ENCODE results near the gene OBP2B.

- TF ChIP-seq, protein P1, sequence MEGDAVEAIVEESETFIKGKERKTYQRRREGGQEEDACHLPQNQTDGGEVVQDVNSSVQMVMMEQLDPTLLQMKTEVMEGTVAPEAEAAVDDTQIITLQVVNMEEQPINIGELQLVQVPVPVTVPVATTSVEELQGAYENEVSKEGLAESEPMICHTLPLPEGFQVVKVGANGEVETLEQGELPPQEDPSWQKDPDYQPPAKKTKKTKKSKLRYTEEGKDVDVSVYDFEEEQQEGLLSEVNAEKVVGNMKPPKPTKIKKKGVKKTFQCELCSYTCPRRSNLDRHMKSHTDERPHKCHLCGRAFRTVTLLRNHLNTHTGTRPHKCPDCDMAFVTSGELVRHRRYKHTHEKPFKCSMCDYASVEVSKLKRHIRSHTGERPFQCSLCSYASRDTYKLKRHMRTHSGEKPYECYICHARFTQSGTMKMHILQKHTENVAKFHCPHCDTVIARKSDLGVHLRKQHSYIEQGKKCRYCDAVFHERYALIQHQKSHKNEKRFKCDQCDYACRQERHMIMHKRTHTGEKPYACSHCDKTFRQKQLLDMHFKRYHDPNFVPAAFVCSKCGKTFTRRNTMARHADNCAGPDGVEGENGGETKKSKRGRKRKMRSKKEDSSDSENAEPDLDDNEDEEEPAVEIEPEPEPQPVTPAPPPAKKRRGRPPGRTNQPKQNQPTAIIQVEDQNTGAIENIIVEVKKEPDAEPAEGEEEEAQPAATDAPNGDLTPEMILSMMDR (IDR thresholded peaks at IDR 0.05; ENCODE audit: low read length), result no peak
- TF ChIP-seq EZH2 (IDR thresholded peaks at IDR 0.05; ENCODE audit: borderline replicate concordance, low read length), result no peak
Observed at GRCh38 chr9:133224762-133225161, 15.7 kb upstream of the OBP2B start.
